Neuronal stem cell (in vitro differentiated cells): ENCODE measurements around the gene LGR5.
A peak's percentile ranks its signal among the peaks of the same experiment; 100 is the strongest.

Source experiments
- DNase-seq: peaks from one replicate; pipeline ENCODE4 v3.0.0-alpha.2; 2013; ENCODE audit warnings: low spot score
- H2AFZ ChIP-seq: one replicate; pipeline ENCODE4 v1.6.1; 2013; ENCODE audit warnings: mild to moderate bottlenecking, low read length, inconsistent platforms
- H2AK5ac ChIP-seq: 2 replicates; pipeline ENCODE4 v1.6.1; 2013; ENCODE audit warnings: low read depth, mild to moderate bottlenecking, inconsistent platforms, low read length, moderate library complexity, mixed read lengths
- H2BK120ac ChIP-seq: 2 replicates; pipeline ENCODE4 v1.6.1; 2013; ENCODE audit warnings: low read depth, mild to moderate bottlenecking, inconsistent platforms, low read length, moderate library complexity, mixed read lengths
- H2BK12ac ChIP-seq: one replicate; pipeline ENCODE4 v1.6.1; 2013; ENCODE audit warnings: low read length, inconsistent platforms
- H2BK15ac ChIP-seq: 2 replicates; pipeline ENCODE4 v1.6.1; 2013; ENCODE audit warnings: mild to moderate bottlenecking, low read length, inconsistent platforms, mixed read lengths
- H2BK5ac ChIP-seq: one replicate; pipeline ENCODE4 v1.6.1; 2013; ENCODE audit warnings: inconsistent platforms, mild to moderate bottlenecking, low read length, moderate library complexity
- H3K14ac ChIP-seq: one replicate; pipeline ENCODE4 v1.6.1; 2013; ENCODE audit warnings: low read length, inconsistent platforms
- H3K18ac ChIP-seq: 2 replicates; pipeline ENCODE4 v1.6.1; 2013; ENCODE audit warnings: low read length, inconsistent platforms
- H3K23ac ChIP-seq: 2 replicates; pipeline ENCODE4 v1.6.1; 2013; ENCODE audit warnings: low read depth, mild to moderate bottlenecking, mixed read lengths, low read length, inconsistent platforms; ENCODE audit not compliant: poor library complexity
- H3K27ac ChIP-seq: replicated peaks from 3 replicates; pipeline ENCODE4 v1.5.1; 2013; ENCODE audit warnings: low read length, inconsistent platforms
- H3K27me3 ChIP-seq, 3 experiments: 2 replicates each; pipeline ENCODE4 v1.6.1; 2013; ENCODE audit warnings: low read length in 3 of 3, mild to moderate bottlenecking in 2 of 3, inconsistent platforms in 1 of 3, low read depth in 1 of 3, mixed read lengths in 1 of 3, moderate library complexity in 1 of 3; ENCODE audit not compliant: control insufficient read depth in 3 of 3, insufficient read depth in 3 of 3
- H3K36me3 ChIP-seq, 2 donors: replicated peaks in 1 of 2; 2 replicates each; pipeline ENCODE4 v1.6.1; 2013; ENCODE audit warnings: low read length in 2 of 2; ENCODE audit not compliant: control insufficient read depth in 2 of 2, insufficient read depth in 2 of 2
- H3K4ac ChIP-seq: 2 replicates; pipeline ENCODE4 v1.6.1; 2013; ENCODE audit warnings: inconsistent platforms, mild to moderate bottlenecking, low read length, moderate library complexity
- H3K4me1 ChIP-seq, 2 donors: 1 replicate in 1 of 2; 2 replicates in 1 of 2; pipeline ENCODE4 v1.6.1; 2013; ENCODE audit warnings: low read length in 2 of 2, low read depth in 1 of 2; ENCODE audit not compliant: control insufficient read depth in 2 of 2, insufficient read depth in 1 of 2
- H3K4me2 ChIP-seq: one replicate; pipeline ENCODE4 v1.6.1; 2013; ENCODE audit warnings: mild to moderate bottlenecking, low read length, inconsistent platforms; ENCODE audit not compliant: insufficient read depth, poor library complexity, severe bottlenecking
- H3K4me3 ChIP-seq, 2 donors: 2 replicates each; pipeline ENCODE4 v1.5.1; 2013; ENCODE audit warnings: low read length in 2 of 2, mild to moderate bottlenecking in 2 of 2, inconsistent platforms in 1 of 2, moderate library complexity in 1 of 2
- H3K79me1 ChIP-seq: one replicate; pipeline ENCODE4 v1.6.1; 2013; ENCODE audit warnings: low read depth, mild to moderate bottlenecking, inconsistent platforms, low read length, moderate library complexity
- H3K9ac ChIP-seq: one replicate; pipeline ENCODE4 v1.6.1; 2013; ENCODE audit warnings: mild to moderate bottlenecking, low read depth, low read length, inconsistent platforms; ENCODE audit not compliant: poor library complexity
- H3K9me3 ChIP-seq, 2 donors: replicated peaks in 1 of 2; 2 replicates each; pipeline versions ENCODE3 to v1.6.1; 2013; ENCODE audit warnings: low read length in 2 of 2, mild to moderate bottlenecking in 2 of 2, inconsistent platforms in 1 of 2, low read depth in 1 of 2, mixed read lengths in 1 of 2, moderate library complexity in 1 of 2; ENCODE audit not compliant: control insufficient read depth in 2 of 2, insufficient read depth in 1 of 2
- H4K8ac ChIP-seq: one replicate; pipeline ENCODE4 v1.6.1; 2013; ENCODE audit warnings: low read depth, mild to moderate bottlenecking, inconsistent platforms, low read length, moderate library complexity
- H4K91ac ChIP-seq: one replicate; pipeline ENCODE4 v1.6.1; 2013; ENCODE audit warnings: low read length, low read depth, mild to moderate bottlenecking, inconsistent platforms; ENCODE audit not compliant: poor library complexity
- WGBS, 2 donors: extraction: QIAGEN DNeasy Blood & Tissue Kit; methylation state at CpG; one replicate each; pipeline ENCODE4 v1.1.7; 2013; ENCODE audit warnings: missing lambda C conversion rate in 2 of 2, mixed read lengths in 1 of 2; ENCODE audit not compliant: insufficient read length in 2 of 2, insufficient replicate concordance in 1 of 2; ENCODE audit errors: extremely low coverage in 2 of 2; 5-methylcytosine and 5-hydroxymethylcytosine counted together

LGR5 gene

DNA sequence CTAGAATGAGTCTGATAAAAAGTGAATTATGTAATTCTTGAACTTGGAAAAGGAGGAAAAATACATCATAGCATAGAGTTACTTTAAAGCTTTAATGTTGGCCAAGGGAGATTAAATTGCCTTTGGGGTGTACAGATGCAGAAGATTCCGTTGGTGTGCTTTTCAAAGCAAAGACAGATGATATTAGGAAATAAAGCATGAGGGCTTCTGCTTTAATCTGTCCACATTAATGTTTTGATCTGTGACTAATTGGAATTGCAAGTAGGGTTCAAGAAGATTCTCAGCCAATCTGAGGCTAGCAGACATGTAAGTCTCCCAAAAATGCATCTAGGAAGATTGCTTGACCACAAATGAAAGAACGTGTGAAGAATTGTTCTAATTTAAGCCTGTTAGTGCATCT is 35.2 kb downstream of the LGR5 start:
- no peak overlapping the region for H4K91ac ChIP-seq
- H2AK5ac ChIP-seq, result no peak overlapping the region
- peaks cover 2 to 5% of the 10 kb centered on the region in 2 donors for H3K4me1 ChIP-seq
- H2BK5ac ChIP-seq, result no peak overlapping the region
- no peak overlapping the region for H2AFZ ChIP-seq
- H2BK12ac ChIP-seq, result no peak overlapping the region
- H3K18ac ChIP-seq, result no peak overlapping the region
- H3K23ac ChIP-seq, result no peak overlapping the region
- no peak overlapping the region for H3K4me2 ChIP-seq
- peaks cover 0 to 2% of the 10 kb centered on the region in 2 donors for H3K9me3 ChIP-seq
- no peak overlapping the region for H3K27ac ChIP-seq
- no peaks in the 10 kb centered on the region for H3K27me3 ChIP-seq
- no peak overlapping the region for H3K9ac ChIP-seq
- H3K79me1 ChIP-seq, result no peaks in the 10 kb centered on the region
- DNase-seq, result no peak
- H2BK15ac ChIP-seq, result no peak overlapping the region
- no CpG with 5 or more reads among the region's 2 CpGs for WGBS, 2 donors
- H3K14ac ChIP-seq, result no peak overlapping the region
- no peak overlapping the region for H4K8ac ChIP-seq
- no peaks in the 10 kb centered on the region for H3K36me3 ChIP-seq
- no peak overlapping the region for H3K4ac ChIP-seq
- H3K4me3 ChIP-seq, result no peak overlapping the region
- H2BK120ac ChIP-seq, result no peak overlapping the region

DNA sequence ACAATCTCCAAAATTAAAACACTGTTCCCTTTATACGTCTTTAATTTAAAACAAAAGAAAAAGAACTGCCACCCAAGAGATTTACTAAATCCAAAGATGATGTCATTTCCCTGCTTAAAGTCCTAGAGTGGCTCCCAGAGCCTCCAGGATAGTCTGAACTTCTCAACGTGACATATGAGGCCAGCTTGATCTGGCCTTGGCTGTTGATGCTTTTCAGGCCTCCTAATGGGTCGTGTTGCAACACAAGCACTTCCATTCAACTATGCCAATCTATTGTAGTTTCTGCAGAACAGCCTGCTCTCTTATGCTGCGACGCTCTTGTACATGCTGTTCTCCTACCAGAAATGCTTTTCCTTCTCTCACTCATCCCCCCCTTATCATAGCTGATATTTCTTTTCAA is 35.7 kb downstream of the LGR5 start:
- H3K4me2 ChIP-seq, result no peak overlapping the region
- no peaks in the 10 kb centered on the region for H3K36me3 ChIP-seq
- no peak overlapping the region for H3K4ac ChIP-seq
- no peak overlapping the region for H2BK15ac ChIP-seq
- no peak overlapping the region for H3K4me3 ChIP-seq
- WGBS, 2 donors, result no CpG with 5 or more reads among the region's 5 CpGs
- no peak overlapping the region for H2AK5ac ChIP-seq
- H3K23ac ChIP-seq, result no peak overlapping the region
- no peak overlapping the region for H3K14ac ChIP-seq
- no peak overlapping the region for H2BK5ac ChIP-seq
- H3K4me1 ChIP-seq, result peaks cover 2 to 3% of the 10 kb centered on the region in 2 donors
- H3K27ac ChIP-seq, result no peak overlapping the region
- no peak overlapping the region for H4K8ac ChIP-seq
- peaks cover 0 to 2% of the 10 kb centered on the region in 2 donors for H3K9me3 ChIP-seq
- no peak overlapping the region for H4K91ac ChIP-seq
- peak overlapping the region; percentile 28 for H2AFZ ChIP-seq
- H3K79me1 ChIP-seq, result no peaks in the 10 kb centered on the region
- no peaks in the 10 kb centered on the region for H3K27me3 ChIP-seq
- no peak for DNase-seq
- H2BK120ac ChIP-seq, result no peak overlapping the region
- no peak overlapping the region for H3K9ac ChIP-seq
- no peak overlapping the region for H2BK12ac ChIP-seq
- no peak overlapping the region for H3K18ac ChIP-seq

DNA sequence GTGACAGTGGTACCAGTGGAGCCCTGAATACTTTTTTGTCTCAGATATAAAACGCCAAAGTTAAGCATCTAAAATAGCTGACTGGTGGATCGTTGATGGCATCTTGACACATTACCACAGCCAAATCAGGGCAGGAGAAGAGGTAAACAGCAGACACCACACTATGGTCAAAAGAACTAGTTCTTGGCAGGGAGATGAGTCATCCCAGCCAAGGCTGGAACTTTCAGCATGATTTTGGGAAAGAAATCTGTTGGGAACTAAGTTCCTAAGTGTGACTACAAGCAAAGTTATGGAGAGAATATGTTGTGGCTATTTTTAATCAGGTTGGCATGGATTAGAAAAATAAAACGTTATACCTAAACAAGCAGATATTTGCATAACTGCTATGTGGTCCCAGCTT is 36.9 kb downstream of the LGR5 start:
- Histone ChIP-seq H2BK120ac (no peak overlapping the region), H3K9me3 (no peaks in the 10 kb centered on the region), H3K27ac (no peak overlapping the region), H3K4me1 (peaks cover 2 to 3% of the 10 kb centered on the region in 2 donors), H2BK12ac (no peak overlapping the region), H3K4ac (no peak overlapping the region), H2BK15ac (no peak overlapping the region), H3K4me3 (no peak overlapping the region), H3K4me2 (no peak overlapping the region), H3K36me3 (no peaks in the 10 kb centered on the region), H4K8ac (no peak overlapping the region), H3K27me3 (no peaks in the 10 kb centered on the region), H3K23ac (no peak overlapping the region), H2AK5ac (no peak overlapping the region), H3K9ac (no peak overlapping the region), H3K18ac (no peak overlapping the region), H3K79me1 (no peaks in the 10 kb centered on the region), H2BK5ac (no peak overlapping the region), H3K14ac (no peak overlapping the region), H2AFZ (no peak overlapping the region), H4K91ac (no peak overlapping the region)
- DNase-seq, result no peak
- no CpG with 5 or more reads among the region's 3 CpGs for WGBS, 2 donors

DNA sequence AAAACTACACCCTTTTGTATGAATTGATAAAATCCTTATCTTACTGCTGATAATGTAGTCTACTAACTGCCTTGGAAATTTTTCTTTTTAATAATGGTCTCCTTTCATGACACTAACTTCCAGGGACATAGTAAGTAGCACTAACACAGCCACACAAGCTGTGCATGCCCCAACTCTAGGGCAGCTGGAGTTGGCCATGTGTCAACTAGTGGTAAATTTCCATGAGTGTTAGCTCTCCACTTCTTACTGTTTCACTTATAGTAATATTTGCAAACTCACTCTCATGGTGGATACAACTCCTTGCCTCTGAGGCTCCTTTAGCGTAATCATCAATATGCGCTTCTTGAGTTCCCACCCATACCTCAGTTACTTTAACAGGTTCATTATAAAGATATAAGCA is 38.0 kb downstream of the LGR5 start:
- H2AFZ ChIP-seq, result no peak overlapping the region
- no peak overlapping the region for H3K18ac ChIP-seq
- no CpG with 5 or more reads among the region's 2 CpGs for WGBS, 2 donors
- H2BK15ac ChIP-seq, result no peak overlapping the region
- no peak overlapping the region for H3K9ac ChIP-seq
- H2BK5ac ChIP-seq, result no peak overlapping the region
- H3K4me3 ChIP-seq, result no peak overlapping the region
- H3K14ac ChIP-seq, result no peak overlapping the region
- H3K27ac ChIP-seq, result no peak overlapping the region
- no peak overlapping the region for H2BK12ac ChIP-seq
- no peaks in the 10 kb centered on the region for H3K27me3 ChIP-seq
- no peaks in the 10 kb centered on the region for H3K36me3 ChIP-seq
- no peak overlapping the region for H3K4ac ChIP-seq
- no peak overlapping the region for H3K23ac ChIP-seq
- peaks cover 2 to 3% of the 10 kb centered on the region in 2 donors for H3K4me1 ChIP-seq
- no peak overlapping the region for H4K8ac ChIP-seq
- H2BK120ac ChIP-seq, result no peak overlapping the region
- no peak overlapping the region for H3K4me2 ChIP-seq
- no peak overlapping the region for H2AK5ac ChIP-seq
- no peak overlapping the region for H4K91ac ChIP-seq
- H3K9me3 ChIP-seq, result no peaks in the 10 kb centered on the region
- DNase-seq, result no peak
- no peaks in the 10 kb centered on the region for H3K79me1 ChIP-seq
